LNCaP clone FGC (cell line): ENCODE results near the gene HAUS3.
A peak's percentile ranks its signal among the peaks of the same experiment; 100 is the strongest.

Source experiments
- DNase-seq: peaks from one replicate; pipeline ENCODE4 v3.0.0-alpha.2; 2011; ENCODE audit warnings: low read depth
- H3K4me3 ChIP-seq: 2 replicates; pipeline ENCODE4 v1.5.1; 2011; ENCODE audit warnings: mild to moderate bottlenecking, low read depth, low read length, control low read depth
- CTCF ChIP-seq: IDR thresholded peaks from 2 replicates; pipeline ENCODE4 v1.5.1; 2012; ENCODE audit warnings: mild to moderate bottlenecking; ENCODE audit not compliant: control insufficient read depth, insufficient read depth; ENCODE audit errors: extremely low read depth

Gene HAUS3

GRCh38 chr4:2241410-2242353, at the start of gene HAUS3, which contains the start of gene POLN:
Gene HAUS3 (minus strand): TSS chr4:2242121. CDS start chr4:2240946, 1,175 bp downstream.
Gene POLN (minus strand): TSS chr4:2242121. CDS start chr4:2229231, 12,890 bp downstream.
- peak within 1 kb of the TSS; percentile 83 for H3K4me3 ChIP-seq
- peak; percentile 87 for DNase-seq
- TF ChIP-seq CTCF = no peak

GRCh38 chr4:2290974-2291704, 49.2 kb upstream of the HAUS3 start:
- no peak overlapping the region for H3K4me3 ChIP-seq
- no peak for TF ChIP-seq CTCF
- DNase-seq = no peak

GRCh38 chr4:2290488-2290887, 48.6 kb upstream of the HAUS3 start:
- no peak for TF ChIP-seq CTCF
- DNase-seq = no peak
- H3K4me3 ChIP-seq = no peak overlapping the region

GRCh38 chr4:2289955-2290333, 48.0 kb upstream of the HAUS3 start:
- no peak for TF ChIP-seq CTCF
- DNase-seq = no peak
- no peak overlapping the region for H3K4me3 ChIP-seq

GRCh38 chr4:2289311-2289954, 47.5 kb upstream of the HAUS3 start:
- no peak for TF ChIP-seq CTCF
- no peak overlapping the region for H3K4me3 ChIP-seq

GRCh38 chr4:2288051-2288541, 46.2 kb upstream of the HAUS3 start:
- no peak for DNase-seq
- H3K4me3 ChIP-seq = no peak overlapping the region
- no peak for TF ChIP-seq CTCF

More at GRCh38 chr4:2289311-2289954, 47.5 kb upstream of the HAUS3 start:
- DNase-seq = no peak
